Measurements from ENCODE around the gene CUL4A.

The CUL4A gene

DNA sequence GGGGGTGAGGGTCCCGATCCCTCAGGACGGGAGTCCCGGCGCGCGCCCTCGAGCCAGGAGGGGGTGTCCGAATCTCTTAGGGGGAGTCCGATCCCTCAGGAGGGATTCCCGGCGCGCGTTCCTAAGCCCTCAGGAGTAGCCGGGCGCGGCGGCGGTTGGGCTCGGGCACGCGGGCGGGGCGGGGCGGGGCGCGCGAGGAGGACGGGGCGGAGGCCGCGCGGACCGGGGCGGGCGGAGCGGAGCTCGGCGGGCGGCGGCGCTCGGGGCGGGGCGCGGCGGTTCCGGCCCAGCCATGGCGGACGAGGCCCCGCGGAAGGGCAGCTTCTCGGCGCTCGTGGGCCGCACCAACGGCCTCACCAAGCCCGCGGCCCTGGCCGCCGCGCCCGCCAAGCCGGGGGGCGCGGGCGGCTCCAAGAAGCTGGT is at the start of gene CUL4A:
CUL4A (plus strand) TSS at position 278 of the 423 bp plus-strand sequence; CDS start at position 293, 15 bp downstream.
- peaks cover 57% of the 10 kb centered on the region for H4K20me1 ChIP-seq (ENCODE audit: insufficient read depth, low read length)
- ATAC-seq (ENCODE audit: insufficient read depth, low read depth) (peak; percentile 55), DNase-seq (peak; percentile 78)
- peaks cover 46% of the 10 kb centered on the region for H3K36me3 ChIP-seq (ENCODE audit: insufficient read depth, low read length)
- H3K4me3 ChIP-seq (ENCODE audit: low read depth in 1 of 2, low read length in 2 of 2): peak within 1 kb of the TSS; percentile 83 to 88
- peaks cover 91% of the 10 kb centered on the region for H3K79me2 ChIP-seq (ENCODE audit: insufficient read depth, low read length)
- TF ChIP-seq, protein P1, sequence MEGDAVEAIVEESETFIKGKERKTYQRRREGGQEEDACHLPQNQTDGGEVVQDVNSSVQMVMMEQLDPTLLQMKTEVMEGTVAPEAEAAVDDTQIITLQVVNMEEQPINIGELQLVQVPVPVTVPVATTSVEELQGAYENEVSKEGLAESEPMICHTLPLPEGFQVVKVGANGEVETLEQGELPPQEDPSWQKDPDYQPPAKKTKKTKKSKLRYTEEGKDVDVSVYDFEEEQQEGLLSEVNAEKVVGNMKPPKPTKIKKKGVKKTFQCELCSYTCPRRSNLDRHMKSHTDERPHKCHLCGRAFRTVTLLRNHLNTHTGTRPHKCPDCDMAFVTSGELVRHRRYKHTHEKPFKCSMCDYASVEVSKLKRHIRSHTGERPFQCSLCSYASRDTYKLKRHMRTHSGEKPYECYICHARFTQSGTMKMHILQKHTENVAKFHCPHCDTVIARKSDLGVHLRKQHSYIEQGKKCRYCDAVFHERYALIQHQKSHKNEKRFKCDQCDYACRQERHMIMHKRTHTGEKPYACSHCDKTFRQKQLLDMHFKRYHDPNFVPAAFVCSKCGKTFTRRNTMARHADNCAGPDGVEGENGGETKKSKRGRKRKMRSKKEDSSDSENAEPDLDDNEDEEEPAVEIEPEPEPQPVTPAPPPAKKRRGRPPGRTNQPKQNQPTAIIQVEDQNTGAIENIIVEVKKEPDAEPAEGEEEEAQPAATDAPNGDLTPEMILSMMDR (IDR thresholded peaks at IDR 0.05; ENCODE audit: borderline replicate concordance, extremely low read depth, low read length, poor library complexity, severe bottlenecking): no peak
- TF ChIP-seq EZH2 (IDR thresholded peaks at IDR 0.05; ENCODE audit: borderline replicate concordance, low read depth, low read length, severe bottlenecking): no peak
- no peaks in the 10 kb centered on the region for H3K27me3 ChIP-seq (ENCODE audit: insufficient read depth, low read length, poor library complexity)
- peak within 1 kb of the TSS; percentile 99 for H3K27ac ChIP-seq (ENCODE audit: low read length)
- no peaks in the 10 kb centered on the region for H3K9me3 ChIP-seq (ENCODE audit: insufficient read depth, low read length, severe bottlenecking)
- H2AFZ ChIP-seq (ENCODE audit: low read depth, low read length): peak within 1 kb of the TSS; percentile 91
- peak within 1 kb of the TSS; percentile 99 for H3K9ac ChIP-seq (ENCODE audit: low read depth, low read length)
- peaks cover 68% of the 10 kb centered on the region for H3K4me1 ChIP-seq (ENCODE audit: insufficient read depth, low read length)
- H3K4me2 ChIP-seq (ENCODE audit: insufficient read depth, low read length): peak within 1 kb of the TSS; percentile 84

DNA sequence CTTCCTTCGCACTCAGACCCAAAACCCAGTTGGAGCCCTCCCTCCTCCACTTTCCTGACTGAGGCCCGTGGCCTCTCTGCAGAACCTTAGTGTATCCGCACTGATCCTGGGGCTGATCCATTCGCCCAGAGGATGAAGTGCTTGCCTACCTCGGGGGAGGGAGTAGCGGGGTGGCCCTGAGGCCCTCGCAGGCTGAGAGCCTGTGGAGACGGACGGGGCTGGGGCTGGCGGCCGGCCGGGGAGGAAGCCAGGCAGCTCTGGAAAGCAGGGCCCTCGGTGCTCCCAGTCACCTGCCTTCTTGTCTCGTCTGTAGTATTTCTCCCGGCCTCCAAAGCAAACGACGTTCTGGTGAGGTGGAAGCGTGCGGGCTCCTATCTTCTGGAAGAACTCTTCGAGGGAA is 49.7 kb upstream of the CUL4A start:
- Histone ChIP-seq H3K4me2 (ENCODE audit: insufficient read depth, low read length) (no peak overlapping the region), H3K4me1 (ENCODE audit: insufficient read depth, low read length) (peaks cover 5% of the 10 kb centered on the region), H3K27me3 (ENCODE audit: insufficient read depth, low read length, poor library complexity) (peaks cover 6% of the 10 kb centered on the region), H2AFZ (ENCODE audit: low read depth, low read length) (no peak overlapping the region), H4K20me1 (ENCODE audit: insufficient read depth, low read length) (no peaks in the 10 kb centered on the region; the same call in 1 of the 2 replicates), H3K4me3 (ENCODE audit: low read depth in 1 of 2, low read length in 2 of 2) (no peak overlapping the region), H3K9me3 (ENCODE audit: insufficient read depth, low read length, severe bottlenecking) (no peaks in the 10 kb centered on the region), H3K27ac (ENCODE audit: low read length) (no peak overlapping the region), H3K79me2 (ENCODE audit: insufficient read depth, low read length) (no peaks in the 10 kb centered on the region), H3K9ac (ENCODE audit: low read depth, low read length) (no peak overlapping the region), H3K36me3 (ENCODE audit: insufficient read depth, low read length) (no peaks in the 10 kb centered on the region)
- no peak for ATAC-seq (ENCODE audit: insufficient read depth, low read depth)
- TF ChIP-seq, protein P1 (IDR thresholded peaks at IDR 0.05; ENCODE audit: borderline replicate concordance, extremely low read depth, low read length, poor library complexity, severe bottlenecking): no peak
- TF ChIP-seq EZH2 (IDR thresholded peaks at IDR 0.05; ENCODE audit: borderline replicate concordance, low read depth, low read length, severe bottlenecking): no peak
- DNase-seq: no peak

DNA sequence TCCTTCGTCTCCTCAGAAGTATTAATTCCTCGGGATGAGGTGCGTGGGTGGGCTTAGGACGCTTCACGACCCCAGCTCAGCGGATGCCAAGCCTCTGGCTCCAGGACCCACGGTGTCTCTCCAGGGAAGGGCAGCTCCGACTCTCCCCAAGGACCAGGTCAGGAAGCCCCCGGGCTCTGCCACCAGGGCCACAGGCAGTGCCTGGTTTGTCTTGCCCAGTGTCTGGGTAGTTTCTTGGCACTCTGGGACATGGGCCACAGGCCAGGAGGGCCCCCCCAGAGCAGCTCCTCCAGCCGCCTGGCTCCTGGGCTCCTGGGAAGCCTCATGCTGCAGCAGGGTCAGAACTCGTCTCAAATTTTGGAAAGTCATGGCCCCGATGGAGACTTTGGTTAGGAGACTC is 48.4 kb upstream of the CUL4A start:
- no peak overlapping the region for H3K4me2 ChIP-seq (ENCODE audit: insufficient read depth, low read length)

More for the DNA sequence above, 48.4 kb upstream of the CUL4A start:
- Histone ChIP-seq H2AFZ (ENCODE audit: low read depth, low read length) (no peak overlapping the region), H3K9me3 (ENCODE audit: insufficient read depth, low read length, severe bottlenecking) (no peaks in the 10 kb centered on the region), H3K4me3 (ENCODE audit: low read depth in 1 of 2, low read length in 2 of 2) (no peak overlapping the region), H3K9ac (ENCODE audit: low read depth, low read length) (no peak overlapping the region), H4K20me1 (ENCODE audit: insufficient read depth, low read length) (no peaks in the 10 kb centered on the region; the same call in 1 of the 2 replicates), H3K4me1 (ENCODE audit: insufficient read depth, low read length) (no peaks in the 10 kb centered on the region; the same call in 1 of the 2 replicates), H3K27ac (ENCODE audit: low read length) (no peak overlapping the region), H3K79me2 (ENCODE audit: insufficient read depth, low read length) (no peaks in the 10 kb centered on the region), H3K27me3 (ENCODE audit: insufficient read depth, low read length, poor library complexity) (peaks cover 6% of the 10 kb centered on the region), H3K36me3 (ENCODE audit: insufficient read depth, low read length) (no peaks in the 10 kb centered on the region)
- ATAC-seq (ENCODE audit: insufficient read depth, low read depth) (no peak), DNase-seq (no peak)
- TF ChIP-seq EZH2 (IDR thresholded peaks at IDR 0.05; ENCODE audit: borderline replicate concordance, low read depth, low read length, severe bottlenecking): no peak
- TF ChIP-seq, protein P1 (IDR thresholded peaks at IDR 0.05; ENCODE audit: borderline replicate concordance, extremely low read depth, low read length, poor library complexity, severe bottlenecking): no peak

All from DND-41 (cell line).